GM18519 (cell line): ENCODE data around the gene C16orf87.
A peak's percentile ranks its signal among the peaks of the same experiment; 100 is the strongest.

Source experiments
- ATAC-seq: cut with Tn5 transposase; IDR thresholded peaks from one replicate; pipeline ENCODE4 v1.9.1; 2021; ENCODE audit warnings: mild to moderate bottlenecking, moderate library complexity; ENCODE audit not compliant: unreplicated experiment, low FRiP score

The C16orf87 gene

DNA sequence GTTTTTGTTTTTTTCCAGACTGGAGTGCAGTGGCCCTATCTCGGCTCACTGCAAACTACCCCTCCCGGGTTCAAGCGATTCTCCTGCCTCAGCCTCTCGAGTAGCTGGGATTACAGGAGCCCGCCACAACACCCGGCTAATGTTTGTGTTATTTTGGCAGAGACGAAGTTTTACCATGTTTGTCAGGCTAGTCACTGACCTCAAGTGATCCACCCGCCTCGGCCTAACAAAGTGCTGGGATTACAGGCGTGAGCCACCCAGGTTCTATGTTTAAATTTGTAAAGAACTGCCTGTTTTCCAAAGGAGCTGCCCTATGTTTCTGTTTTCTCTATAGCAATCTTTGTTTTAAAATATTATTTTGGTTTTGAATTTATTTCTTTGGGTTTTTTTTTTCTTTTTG is 13.8 kb upstream of the C16orf87 start:
- no peak for ATAC-seq

DNA sequence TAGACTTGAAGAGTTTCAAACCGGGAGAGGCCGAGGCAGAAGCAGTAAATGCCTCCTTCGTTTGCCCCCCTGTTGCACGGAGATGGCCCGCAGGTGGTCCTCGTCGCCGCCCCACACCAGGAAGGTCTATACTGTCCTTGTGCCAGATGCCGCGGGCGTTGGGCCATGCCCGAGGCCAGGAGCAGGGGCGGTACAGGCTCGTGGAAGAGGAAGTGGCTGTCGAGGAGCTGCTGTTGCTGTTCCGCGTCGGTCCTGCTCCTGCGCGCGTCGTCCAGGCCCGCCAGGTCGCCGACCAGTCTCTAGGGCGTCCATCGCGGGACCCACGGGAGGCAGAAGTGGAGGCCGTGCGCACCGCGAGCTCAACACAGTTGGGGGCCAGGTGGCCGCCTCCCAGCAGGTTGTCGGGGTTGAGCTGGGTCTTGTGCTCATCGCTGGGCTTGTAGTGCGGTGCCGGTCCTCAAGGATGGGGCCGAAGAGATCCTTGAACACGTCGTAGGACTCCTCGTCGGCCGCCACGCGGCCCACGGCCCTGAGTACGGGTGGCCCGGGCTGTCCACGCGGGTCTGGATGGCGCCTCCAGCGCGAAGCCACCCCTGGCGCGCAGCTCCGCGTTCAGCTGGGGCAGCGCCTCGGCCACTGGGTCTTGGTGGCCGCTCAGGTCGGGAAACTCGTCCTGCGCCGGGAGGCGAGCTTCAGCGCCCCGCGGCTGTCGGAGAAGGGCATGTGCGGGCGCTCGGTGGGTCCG is 13.1 kb upstream of the C16orf87 start:
- no peak for ATAC-seq

- ATAC-seq = no peak
Observed at GRCh38 chr16:46842192-46842895, 11.4 kb upstream of the C16orf87 start.

DNA sequence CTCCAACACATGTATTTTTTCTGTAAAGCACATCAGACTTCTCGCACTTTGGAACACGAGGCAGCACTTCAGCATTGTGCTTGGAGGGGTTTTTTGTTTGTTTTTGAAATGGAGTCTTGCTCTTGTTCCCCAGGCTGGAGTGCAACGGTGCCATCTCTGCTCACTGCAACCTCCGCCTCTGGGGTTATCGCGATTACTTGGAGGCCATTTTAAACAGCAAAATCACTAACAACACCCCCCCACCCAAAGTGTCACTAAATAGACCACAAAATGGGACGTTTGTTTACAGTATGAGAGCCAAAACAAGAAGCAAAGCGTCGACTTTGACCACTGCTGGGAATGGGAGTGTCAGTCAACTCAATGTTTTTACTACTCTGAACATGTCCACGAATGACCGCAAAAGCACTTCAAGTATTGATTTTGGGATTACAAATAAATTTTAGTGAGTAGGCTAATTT is 9.0 kb upstream of the C16orf87 start:
- no peak for ATAC-seq

DNA sequence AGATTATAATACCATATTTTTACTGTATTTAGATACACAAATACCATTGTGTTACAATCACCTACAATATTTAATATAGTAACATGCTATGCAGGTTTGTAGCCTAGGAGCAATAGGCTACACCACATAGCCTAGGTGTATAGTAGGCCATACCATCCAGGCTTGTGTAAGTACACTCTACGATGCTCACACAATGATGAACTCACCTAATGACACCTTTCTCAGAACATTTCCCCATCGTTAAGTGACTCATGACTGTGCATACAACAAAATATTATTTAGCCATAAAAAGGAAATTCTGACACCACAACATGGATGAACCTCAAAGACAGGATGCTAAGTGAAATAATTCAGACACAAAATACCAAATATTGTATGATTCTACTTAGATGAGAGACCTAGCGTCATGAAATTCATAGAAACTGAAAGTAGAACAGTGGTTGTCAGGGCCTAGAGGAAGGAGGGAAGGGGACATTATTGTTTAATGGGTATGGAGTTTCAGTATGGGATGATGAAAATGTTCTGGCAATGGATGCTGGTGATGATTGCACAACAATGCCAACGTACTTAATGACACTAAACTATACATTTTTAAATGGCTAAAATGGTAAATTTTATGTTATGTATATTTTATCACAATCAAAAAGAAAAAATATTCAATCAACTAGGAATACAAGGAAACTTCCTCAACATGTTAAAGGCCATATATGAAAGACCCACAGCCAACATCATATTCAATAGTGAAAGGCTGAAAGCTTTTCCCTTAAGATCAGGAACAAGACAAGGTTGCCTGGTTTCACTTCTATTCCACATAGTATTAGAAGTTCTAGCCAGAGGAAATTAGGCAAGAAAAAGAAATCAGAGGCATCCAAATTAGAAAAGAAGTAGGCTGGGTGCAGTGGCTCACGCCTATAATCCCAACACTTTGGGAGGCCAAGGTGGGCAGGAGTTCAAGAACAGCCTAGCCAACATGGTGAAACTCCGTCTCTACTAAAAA is 5.9 kb upstream of the C16orf87 start:
- no peak for ATAC-seq

DNA sequence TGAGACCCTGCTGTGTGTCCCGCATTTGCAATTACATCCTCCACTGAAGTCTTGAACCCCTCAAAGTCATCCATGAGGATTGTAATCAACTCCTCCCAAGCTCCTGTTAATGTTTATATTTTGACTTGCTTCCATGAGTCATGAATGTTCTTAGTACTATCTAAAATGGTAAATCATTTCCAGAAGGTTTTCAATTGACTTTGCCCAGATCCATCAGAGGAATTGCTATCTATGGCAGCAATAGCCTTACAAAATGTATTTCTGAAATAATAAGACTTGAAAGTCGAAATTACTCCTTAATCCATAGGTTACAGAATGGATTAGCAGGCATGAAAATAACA is 2.5 kb upstream of the C16orf87 start:
- ATAC-seq = no peak

GRCh38 chr16:46832757-46833459 is 1.9 kb upstream of the C16orf87 start:
- ATAC-seq = no peak

GRCh38 chr16:46830417-46830901 is 521 bp downstream of the C16orf87 start:
- no peak for ATAC-seq

DNA sequence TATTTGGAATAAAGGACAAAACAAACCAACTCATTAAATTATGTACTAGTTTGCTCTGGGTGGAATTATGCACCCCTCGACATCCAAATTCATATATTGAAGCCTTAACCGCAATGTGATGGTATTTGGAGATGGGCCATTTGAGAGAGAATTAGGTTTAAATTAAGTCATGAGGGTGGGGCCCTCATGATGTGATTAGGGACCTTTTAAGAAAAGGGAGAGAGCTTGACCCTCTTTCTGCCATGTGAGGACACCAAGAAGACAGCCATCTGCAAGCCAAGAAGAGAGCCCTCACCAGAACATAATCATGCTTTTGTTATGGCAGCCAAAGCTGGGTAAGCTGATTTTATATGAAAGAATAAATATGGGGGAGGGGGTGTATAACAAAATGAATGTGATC is 2.0 kb downstream of the C16orf87 start:
- no peak for ATAC-seq

DNA sequence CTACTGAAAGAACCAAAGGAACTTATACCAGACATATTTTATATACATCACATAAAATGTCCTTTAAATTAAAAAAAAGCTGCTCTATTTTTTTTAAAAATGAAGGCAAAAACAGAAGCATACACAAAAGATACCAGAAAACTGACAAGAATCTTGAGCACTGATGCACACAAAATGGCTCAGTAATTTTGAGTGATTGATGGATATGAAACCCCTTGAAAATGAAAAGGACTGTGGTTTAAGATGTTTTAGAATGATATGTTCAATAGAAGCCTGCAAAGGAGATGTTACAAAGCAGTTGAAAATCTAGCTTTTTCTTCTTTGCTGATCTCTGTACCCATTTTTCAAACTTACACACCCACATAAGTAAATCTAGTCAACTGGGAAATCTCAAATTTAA is 2.7 kb downstream of the C16orf87 start:
- ATAC-seq = no peak

- no peak for ATAC-seq
Observed at GRCh38 chr16:46826631-46827030, 4.3 kb downstream of the C16orf87 start.

- peak; percentile 82 for ATAC-seq
Observed at GRCh38 chr16:46822270-46822669, 8.7 kb downstream of the C16orf87 start.

DNA sequence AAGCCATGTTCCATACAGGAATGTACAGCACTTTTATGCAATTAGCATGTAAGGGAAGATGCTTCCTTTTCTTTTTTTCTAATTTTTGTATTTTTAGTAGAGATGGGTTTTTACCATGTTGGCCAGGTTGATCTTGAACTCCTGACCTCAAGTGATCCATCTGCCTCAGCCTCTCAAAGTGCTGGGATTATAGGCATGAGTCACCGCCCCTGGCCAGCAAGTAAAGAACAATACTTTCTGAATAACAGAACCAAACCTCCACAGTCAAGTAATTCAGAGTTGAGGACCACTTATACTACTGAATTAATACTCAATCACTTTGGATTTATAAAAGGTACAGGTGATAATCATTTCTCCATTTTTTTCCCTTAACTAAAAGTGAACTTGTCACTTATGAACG is 13.0 kb downstream of the C16orf87 start:
- no peak for ATAC-seq

DNA sequence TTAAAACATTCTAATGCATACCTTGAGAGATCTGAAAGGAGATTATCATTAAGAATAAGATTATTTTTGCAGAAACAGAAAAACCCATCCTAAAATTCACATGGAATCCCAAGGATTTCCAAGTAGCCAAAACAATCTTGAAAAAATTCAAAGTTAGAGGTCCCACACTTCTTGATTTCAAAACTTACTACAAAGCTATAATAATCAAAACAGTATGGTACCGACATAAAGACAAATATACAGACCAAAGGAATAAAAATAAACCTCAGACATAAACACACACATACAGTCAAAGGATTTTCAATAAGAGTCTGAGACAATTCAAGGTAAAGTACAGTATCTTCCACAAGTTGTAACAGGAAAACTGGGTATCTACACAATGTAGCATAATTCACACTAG is 16.2 kb downstream of the C16orf87 start:
- no peak for ATAC-seq

DNA sequence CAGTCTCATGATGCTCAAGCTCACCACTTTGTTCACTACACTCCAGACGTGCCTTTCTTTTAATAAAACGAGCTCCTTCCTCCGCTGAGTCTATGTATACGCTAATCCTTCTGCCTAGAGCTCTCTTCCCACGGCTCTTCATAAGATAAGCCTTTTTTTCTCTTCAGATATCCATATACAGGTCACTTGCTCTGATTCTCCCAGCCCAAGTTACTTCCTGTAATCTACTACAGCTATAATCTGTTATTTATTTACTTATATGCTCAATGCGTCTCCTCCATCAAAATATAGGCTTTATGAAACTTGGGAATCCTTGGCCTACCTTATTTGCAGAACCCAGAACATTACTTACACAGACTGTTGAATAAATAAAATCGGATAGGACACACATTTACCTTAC is 17.4 kb downstream of the C16orf87 start:
- ATAC-seq = no peak

- no peak for ATAC-seq
Observed at GRCh38 chr16:46812781-46813540, 18.0 kb downstream of the C16orf87 start.

GRCh38 chr16:46811682-46812081 is 19.3 kb downstream of the C16orf87 start:
- no peak for ATAC-seq

- no peak for ATAC-seq
Observed at GRCh38 chr16:46808997-46809396, 22.0 kb downstream of the C16orf87 start.

DNA sequence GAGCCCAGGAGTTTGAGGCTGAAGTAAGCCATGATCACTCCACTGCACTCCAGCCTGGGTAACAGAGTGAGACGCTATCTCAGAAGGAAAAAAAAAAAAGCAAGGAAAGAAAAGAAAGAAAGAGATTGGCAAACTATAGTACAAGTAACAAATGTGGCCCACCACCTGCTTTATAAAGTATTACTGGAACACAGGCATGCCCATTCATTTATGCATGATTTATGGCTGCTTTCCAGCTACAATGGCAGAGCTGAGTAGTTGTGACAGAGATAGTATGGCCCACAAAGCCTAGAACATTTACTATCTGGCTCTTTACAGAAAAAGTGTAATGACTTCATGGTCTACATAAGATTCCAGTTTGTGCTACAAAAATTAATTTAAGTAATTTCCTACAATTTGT is 23.6 kb downstream of the C16orf87 start:
- ATAC-seq = no peak

- ATAC-seq = no peak
Observed at GRCh38 chr16:46803373-46803772, 27.6 kb downstream of the C16orf87 start.
